Vagina (tissue), 2 donors: ENCODE results near the gene ATP2C2.

ENCODE experiments used
- POLR2AphosphoS5 ChIP-seq, 2 donors: sonication (generic); formaldehyde crosslinking; IDR thresholded peaks; one replicate each; pipeline ENCODE4 v1.9.0; 2017; ENCODE audit warnings: antibody characterized with exemption in 2 of 2, mild to moderate bottlenecking in 2 of 2, low read depth in 1 of 2; ENCODE audit not compliant: insufficient read depth in 1 of 2
- TF ChIP-seq, protein P1 (sequence below), 3 experiments: fragments of 450-650 bp in 2 of 3; fragments of 200-600 bp in 1 of 3; sonication (generic) in 1 of 3; IDR thresholded peaks; one replicate each; pipeline ENCODE4 v1.5.1; 2017 to 2019; ENCODE audit warnings: antibody characterized with exemption in 3 of 3, mild to moderate bottlenecking in 2 of 3, moderate library complexity in 2 of 3

DNA sequence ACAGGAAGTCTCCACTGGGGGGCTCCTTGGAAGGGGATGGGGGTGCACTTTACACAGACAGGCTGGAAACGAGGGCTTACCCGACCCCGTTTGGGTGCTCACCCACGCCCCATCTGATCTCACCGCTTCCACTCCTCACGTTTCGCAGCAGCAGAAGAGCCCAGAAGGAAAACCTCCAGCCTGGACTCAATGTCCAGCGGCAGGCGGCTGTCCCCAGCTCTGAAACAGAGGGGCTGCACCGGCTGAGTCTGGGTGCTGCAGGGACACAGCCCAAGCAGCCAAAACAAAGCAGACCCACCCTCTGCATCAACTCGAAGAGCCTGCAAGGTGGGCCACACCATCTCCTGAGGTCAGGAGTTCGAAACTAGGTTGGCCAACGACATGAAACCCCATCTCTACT is 132.2 kb downstream of the ATP2C2 start:
- TF ChIP-seq, protein P1, sequence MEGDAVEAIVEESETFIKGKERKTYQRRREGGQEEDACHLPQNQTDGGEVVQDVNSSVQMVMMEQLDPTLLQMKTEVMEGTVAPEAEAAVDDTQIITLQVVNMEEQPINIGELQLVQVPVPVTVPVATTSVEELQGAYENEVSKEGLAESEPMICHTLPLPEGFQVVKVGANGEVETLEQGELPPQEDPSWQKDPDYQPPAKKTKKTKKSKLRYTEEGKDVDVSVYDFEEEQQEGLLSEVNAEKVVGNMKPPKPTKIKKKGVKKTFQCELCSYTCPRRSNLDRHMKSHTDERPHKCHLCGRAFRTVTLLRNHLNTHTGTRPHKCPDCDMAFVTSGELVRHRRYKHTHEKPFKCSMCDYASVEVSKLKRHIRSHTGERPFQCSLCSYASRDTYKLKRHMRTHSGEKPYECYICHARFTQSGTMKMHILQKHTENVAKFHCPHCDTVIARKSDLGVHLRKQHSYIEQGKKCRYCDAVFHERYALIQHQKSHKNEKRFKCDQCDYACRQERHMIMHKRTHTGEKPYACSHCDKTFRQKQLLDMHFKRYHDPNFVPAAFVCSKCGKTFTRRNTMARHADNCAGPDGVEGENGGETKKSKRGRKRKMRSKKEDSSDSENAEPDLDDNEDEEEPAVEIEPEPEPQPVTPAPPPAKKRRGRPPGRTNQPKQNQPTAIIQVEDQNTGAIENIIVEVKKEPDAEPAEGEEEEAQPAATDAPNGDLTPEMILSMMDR (IDR thresholded peaks at IDR 0.05): no peak
- no peak for TF ChIP-seq POLR2AphosphoS5 (IDR thresholded peaks at IDR 0.05; ENCODE audit: insufficient read depth in 1 of 2, low read depth in 1 of 2)
